ENCODE measurements around the gene RASSF3. TPM values are rescaled to one million over a fixed set of nuclear protein-coding genes. Genes with fewer than 3 reads are reported as not detected.

RASSF3 gene
- polyA plus RNA-seq, 1 donor from 2014 or later, result 0.06 TPM

- Histone ChIP-seq H3K4me2 (ENCODE audit: low read length) (peak overlapping the region; percentile 32), H4K20me1 (ENCODE audit: insufficient read depth) (no peaks in the 10 kb centered on the region), H3K36me3 (ENCODE audit: insufficient read depth, low read length) (no peaks in the 10 kb centered on the region), H3K9me3 (ENCODE audit: low read length) (no peaks in the 10 kb centered on the region), H3F3A (ENCODE audit: insufficient read depth, low read length, poor library complexity, severe bottlenecking) (no peaks in the 10 kb centered on the region), H3K27ac (ENCODE audit: low read length) (no peak overlapping the region), H2AFZ (ENCODE audit: low read depth, low read length) (no peak overlapping the region), H3K9me2 (ENCODE audit: insufficient read depth, low read length) (no peaks in the 10 kb centered on the region), H3K4me3 (ENCODE audit: low read length) (peak overlapping the region; percentile 70), H3K27me3 (ENCODE audit: insufficient read depth, low read depth, low read length) (peaks cover 31% of the 10 kb centered on the region), H3K79me2 (replicated peaks; ENCODE audit: insufficient read depth, low read length) (no peaks in the 10 kb centered on the region), H3K9ac (ENCODE audit: low read length) (no peak overlapping the region)
- TF ChIP-seq EZH2 (IDR thresholded peaks at IDR 0.05; ENCODE audit: borderline replicate concordance, insufficient read depth, low read length, poor library complexity, severe bottlenecking) (no peak), MXI1 (conservative IDR thresholded peaks at IDR 0.05; ENCODE audit: poor library complexity, severe bottlenecking) (no peak), EP300 (conservative IDR thresholded peaks at IDR 0.05; ENCODE audit: poor library complexity, severe bottlenecking) (no peak), CTCF (IDR thresholded peaks at IDR 0.05; ENCODE audit: poor library complexity, severe bottlenecking) (no peak), SMC3 (conservative IDR thresholded peaks at IDR 0.05; ENCODE audit: poor library complexity) (no peak), POLR2AphosphoS5 (IDR thresholded peaks at IDR 0.05) (no peak), RAD21 (conservative IDR thresholded peaks at IDR 0.05) (no peak), TAF1 (IDR thresholded peaks at IDR 0.05; ENCODE audit: low read depth) (no peak)
Observed at GRCh38 chr12:64608901-64609535, 1.3 kb upstream of the RASSF3 start.

- no peaks in the 10 kb centered on the region for H4K20me1 ChIP-seq (ENCODE audit: insufficient read depth)
- TF ChIP-seq CTCF (IDR thresholded peaks at IDR 0.05; ENCODE audit: poor library complexity, severe bottlenecking) (no peak), RAD21 (conservative IDR thresholded peaks at IDR 0.05) (no peak)
- H3K27me3 ChIP-seq (ENCODE audit: insufficient read depth, low read depth, low read length), result peaks cover 31% of the 10 kb centered on the region
- peak overlapping the region; percentile 23 for H3K9ac ChIP-seq (ENCODE audit: low read length)
- no peak overlapping the region for H3K27ac ChIP-seq (ENCODE audit: low read length)
- H3K4me3 ChIP-seq (ENCODE audit: low read length), result peak overlapping the region; percentile 70
- H3K9me3 ChIP-seq (ENCODE audit: low read length), result no peaks in the 10 kb centered on the region
- no peaks in the 10 kb centered on the region for H3K9me2 ChIP-seq (ENCODE audit: insufficient read depth, low read length)
- H3F3A ChIP-seq (ENCODE audit: insufficient read depth, low read length, poor library complexity, severe bottlenecking), result no peaks in the 10 kb centered on the region
- H3K4me2 ChIP-seq (ENCODE audit: low read length), result peak overlapping the region; percentile 32
- no peaks in the 10 kb centered on the region for H3K79me2 ChIP-seq (replicated peaks; ENCODE audit: insufficient read depth, low read length)
- H2AFZ ChIP-seq (ENCODE audit: low read depth, low read length), result no peak overlapping the region
- H3K36me3 ChIP-seq (ENCODE audit: insufficient read depth, low read length), result no peaks in the 10 kb centered on the region
Observed at GRCh38 chr12:64609536-64610078, 688 bp upstream of the RASSF3 start.

Measured in neural cell (in vitro differentiated cells).